HG03342 (cell line): ENCODE results near the gene TTC34.

Experiments
- ATAC-seq: cut with Tn5 transposase; IDR thresholded peaks from one replicate; pipeline ENCODE4 v1.9.1; 2021; ENCODE audit warnings: mild to moderate bottlenecking, moderate library complexity; ENCODE audit not compliant: unreplicated experiment

TTC34 gene

DNA sequence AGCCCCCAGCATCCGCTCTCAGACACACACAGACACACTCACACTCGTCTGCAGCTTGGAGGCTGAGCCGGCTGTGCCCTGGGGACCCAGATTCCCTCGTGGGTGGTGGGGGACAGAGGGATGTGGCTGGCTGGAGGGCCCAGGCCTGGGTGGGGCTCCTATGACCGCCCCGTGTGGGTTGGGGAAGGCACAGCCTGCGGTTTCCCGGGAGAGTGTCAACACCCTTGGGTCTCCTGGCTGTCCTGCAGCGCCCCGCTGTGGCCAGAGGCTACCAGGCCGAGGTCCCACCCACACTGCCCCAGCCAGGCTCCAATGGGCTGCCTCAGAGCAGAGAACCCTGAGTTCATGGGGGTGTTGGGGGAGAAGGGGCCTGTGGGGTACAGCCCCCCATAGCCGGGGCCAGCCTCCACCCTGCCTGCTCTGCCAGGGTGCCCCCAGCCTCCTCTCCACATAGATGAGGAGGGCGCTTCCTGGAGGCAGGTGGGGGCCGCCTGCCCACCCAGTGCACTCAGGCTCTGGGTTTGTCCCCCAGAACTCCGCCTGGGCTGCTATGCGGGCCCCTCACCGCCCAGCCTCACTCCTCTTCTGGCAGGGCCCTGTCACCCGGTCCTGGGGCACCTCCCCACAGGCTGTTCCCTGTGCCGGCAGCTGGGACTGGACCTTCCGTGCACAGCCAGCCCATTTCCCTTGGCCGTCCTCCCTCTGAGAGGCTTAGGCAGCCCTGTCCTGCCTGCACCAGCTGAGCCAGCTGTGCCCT lies at the start of gene TTC34:
TSS of gene TTC34 (minus strand) at position 159 of the 757 bp plus-strand sequence. CDS start 866 bp downstream, outside the sequence.
- ATAC-seq = no peak

DNA sequence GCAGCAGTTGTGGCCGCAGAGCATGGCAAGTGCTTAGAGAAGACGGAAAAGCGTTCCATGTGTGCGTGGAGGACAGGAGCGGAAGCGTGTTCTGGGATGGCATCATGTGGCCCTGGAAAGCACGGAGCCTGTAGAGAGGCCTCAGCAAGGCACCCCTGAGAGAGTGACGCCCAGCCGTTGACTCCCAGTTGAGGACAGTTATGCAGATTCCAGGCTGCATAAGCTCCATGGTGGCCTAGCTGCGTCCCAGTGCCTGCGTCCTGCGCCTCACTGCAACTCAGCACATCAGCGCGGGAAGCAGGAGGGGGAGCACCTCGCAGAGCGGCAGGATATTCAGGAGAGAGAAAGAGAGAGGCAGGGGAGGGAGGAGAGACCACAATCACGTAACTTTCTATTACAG lies 49.0 kb upstream of the TTC34 start:
- no peak for ATAC-seq

DNA sequence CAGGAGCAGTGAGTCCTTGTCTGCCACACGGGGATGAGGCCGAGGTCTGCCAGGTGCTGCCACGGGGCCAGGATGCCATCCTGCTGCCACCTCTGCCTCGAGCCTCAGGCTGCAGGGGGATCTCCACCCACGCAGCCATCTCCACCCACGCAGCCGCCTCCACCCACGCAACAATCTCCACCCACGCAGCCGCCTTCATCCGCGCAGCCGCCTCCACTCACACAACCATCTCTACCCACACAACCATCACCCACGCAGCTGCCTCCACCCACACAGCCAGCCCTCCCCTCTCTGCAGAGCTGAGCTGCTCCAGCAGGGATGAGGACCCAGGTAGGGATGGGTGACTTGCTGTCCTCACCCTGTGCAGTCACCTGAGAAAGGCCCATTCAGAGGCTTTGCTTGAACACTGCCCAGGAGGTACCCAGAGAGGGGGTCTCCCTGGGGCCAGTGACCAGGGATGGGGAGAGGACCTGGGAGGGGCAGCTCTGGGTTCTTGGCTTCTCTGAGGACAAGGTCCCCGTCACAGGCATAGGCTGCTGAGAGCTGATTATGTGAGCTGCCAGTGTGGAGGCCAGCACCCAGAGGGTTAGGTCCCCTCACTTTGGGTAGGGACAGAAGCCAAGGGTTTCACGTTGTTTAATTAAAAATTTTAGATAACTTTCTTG lies 46.6 kb upstream of the TTC34 start:
- ATAC-seq = no peak

DNA sequence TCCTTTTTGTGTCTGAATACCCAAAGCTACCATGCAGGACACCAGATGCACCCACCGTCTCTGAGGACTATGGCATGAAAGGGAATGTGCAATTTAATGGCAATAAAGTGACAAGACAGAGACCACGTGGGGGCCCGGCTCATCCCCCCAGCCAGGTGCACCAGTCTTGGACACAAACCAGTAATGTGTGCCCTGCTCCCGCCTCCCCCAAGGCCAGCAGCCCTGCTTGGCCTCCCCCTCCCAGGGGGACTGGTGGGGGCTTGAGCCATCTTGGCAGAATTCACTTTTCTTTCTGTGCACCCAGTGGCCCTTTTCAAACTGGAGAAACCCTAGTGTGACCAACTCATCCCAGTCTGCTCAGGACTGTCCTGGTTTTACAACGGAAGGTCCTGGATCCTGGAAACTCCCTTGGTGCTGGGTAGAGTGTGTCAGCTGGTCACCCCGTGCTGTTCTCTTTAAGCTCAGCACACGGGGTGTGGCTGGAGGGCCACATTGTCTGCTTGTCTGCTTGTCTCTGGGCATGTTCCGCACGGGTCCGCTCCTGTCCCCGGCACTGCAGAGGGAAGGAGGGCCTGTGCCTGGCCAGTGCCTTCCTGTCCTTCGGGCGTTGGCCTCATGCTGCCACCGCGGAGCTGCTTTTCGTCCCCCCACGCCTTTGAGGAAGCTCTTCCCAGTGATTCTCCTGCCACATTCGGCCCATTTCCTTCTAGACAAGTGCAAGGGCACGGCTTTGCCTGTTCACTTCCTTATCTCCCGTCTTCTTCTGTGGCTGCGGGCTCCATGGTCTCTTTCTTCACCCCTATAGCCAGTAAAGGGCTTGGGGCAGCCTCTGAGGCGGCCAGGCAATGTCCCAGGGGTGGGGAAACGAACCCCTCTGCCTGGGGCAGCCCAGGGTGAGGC lies 45.8 kb upstream of the TTC34 start:
- no peak for ATAC-seq

DNA sequence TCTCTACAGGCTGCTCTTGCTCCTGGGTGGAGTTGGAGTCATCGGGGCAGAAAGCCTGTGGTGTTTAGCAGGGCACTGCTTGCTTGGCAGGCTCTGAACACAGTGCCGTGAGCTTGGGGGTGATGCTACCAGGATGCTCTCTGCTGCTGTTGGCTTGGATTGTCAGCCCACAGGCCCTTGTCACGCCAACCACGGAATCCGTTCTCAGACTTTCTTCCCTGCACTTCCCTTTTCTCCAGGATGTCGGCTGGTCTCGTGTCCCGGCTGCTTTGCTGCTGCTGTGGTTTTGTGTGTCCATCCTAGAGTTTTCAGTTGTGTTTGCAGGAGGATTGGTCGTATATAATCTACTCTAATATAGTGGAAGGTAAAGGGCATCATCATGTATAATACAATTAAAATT lies 44.4 kb upstream of the TTC34 start:
- ATAC-seq = no peak

- ATAC-seq = no peak
These were observed 38.7 kb upstream of the TTC34 start for GRCh38 chr1:2840036-2840809.

- no peak for ATAC-seq
These were observed 36.3 kb upstream of the TTC34 start for GRCh38 chr1:2837823-2838222.

DNA sequence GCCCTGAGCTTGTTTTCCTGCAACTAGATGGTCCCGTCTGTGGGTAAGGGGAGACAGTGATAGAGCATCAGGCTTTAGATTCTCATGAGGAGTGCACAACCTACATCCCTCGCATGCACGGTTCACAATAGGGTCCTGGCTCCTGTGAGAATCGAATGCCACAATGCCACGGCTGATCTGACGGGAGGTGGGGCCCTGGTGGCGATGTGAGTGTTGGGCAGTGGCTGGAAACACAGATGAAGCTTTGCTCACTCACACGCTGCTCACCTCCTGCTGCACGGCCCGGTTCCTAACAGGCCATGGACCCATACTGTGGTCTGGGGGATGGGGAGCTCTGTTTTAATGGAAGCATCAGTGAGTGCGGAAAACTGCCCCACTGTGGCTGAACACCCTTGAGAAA lies 35.8 kb upstream of the TTC34 start:
- ATAC-seq = no peak

DNA sequence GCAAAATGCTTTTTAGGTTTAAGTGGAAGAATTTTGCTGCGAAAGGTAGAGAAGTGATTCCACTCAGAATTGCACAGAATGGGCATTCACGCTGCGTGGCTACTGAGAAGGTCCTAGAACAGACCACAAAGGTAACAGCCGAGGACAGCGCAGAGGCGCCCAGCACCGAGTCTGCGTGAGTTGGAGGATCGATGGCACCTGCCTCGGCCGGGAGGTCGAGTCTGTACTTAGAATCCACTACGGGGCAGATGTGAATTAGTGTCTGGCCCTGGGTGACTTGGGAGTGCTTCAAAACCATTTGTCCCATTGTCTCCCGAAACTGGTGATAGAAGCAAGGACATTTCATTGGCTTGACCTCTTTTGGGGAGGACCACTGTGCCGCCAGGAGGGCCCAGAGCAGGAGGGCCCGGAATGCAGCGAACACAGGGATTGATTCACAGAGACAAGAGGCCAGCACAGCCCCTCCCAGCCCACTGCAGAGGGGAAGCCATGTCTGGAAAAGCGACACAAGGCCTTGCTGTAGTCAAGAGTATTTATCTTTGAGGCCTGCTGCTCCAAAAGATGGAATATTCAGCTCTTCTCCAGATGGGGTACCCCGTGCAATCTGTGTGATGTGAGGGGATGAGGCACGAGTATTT lies 35.0 kb upstream of the TTC34 start:
- no peak for ATAC-seq

GRCh38 chr1:2835650-2836159 lies 34.2 kb upstream of the TTC34 start:
- ATAC-seq = no peak

- no peak for ATAC-seq
These were observed 33.5 kb upstream of the TTC34 start for GRCh38 chr1:2834741-2835564.

- ATAC-seq = no peak
These were observed 32.6 kb upstream of the TTC34 start for GRCh38 chr1:2834146-2834475.

- no peak for ATAC-seq
These were observed 32.1 kb upstream of the TTC34 start for GRCh38 chr1:2833454-2834145.

GRCh38 chr1:2832506-2833453 lies 31.3 kb upstream of the TTC34 start:
- ATAC-seq = no peak

DNA sequence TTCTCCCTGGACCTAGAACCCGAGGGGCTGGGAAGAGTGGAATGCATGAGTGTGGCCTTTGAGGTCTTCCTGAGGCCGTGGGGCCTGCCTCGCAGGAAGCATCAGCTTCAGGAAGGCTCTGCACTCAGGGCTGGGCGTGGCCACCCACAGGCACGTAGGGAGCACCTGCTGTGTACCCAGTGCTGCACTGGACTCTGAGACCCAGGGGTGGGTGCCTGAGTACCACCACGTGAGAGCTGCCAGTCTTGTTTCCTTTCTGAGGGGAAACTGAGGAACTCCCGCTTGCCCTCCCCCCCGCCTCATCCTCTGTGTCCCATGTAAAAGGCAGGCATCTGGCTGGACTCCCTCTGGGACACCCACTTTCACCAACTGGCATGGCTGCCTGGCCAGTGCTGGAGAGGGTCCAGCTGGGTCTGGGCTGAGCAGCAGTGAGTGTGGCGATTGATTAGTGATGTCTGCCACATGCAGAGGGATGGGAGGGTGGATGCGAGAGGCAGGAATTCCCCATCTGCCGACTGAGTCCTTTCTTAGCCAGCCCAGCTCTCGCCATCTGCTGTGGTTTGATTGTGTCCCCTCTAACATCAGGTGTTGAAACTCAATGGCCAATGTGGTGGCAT lies 30.2 kb upstream of the TTC34 start:
- no peak for ATAC-seq

DNA sequence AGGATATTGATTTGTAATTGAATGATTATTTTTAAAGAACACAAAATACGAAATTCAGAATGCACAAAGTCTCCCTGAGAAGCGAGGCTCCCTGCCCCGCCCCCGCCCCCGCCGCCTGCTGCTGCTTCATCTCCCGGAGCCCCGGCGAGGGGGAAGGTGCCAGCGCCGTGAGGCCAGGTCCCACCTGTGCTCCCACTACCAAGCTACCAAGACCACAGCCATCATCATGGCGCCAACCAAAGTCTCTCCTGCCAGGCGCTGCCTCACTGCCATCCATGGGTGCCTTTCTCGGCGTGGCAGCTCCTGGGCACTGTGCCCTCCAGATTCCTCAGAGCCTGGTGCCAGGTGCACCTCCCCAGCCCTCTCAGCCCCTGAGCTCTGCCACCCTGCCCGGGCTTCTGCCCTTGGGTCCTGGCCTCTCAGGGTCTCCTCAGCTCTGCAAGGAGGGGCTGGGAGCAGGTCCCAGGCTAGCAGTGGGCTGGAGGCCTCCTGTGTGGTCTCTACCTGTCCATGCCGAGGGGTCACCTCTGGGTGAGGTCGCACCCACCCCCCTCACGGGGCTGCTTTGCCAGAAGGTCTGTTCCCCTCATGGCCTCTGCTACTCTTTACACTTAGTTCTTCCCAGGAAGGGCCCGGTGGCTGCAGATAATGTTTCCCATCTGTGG lies 29.4 kb upstream of the TTC34 start:
- ATAC-seq = no peak
